SK-N-SH treated with all-trans-retinoic acid at 6 μM for 48 hours (cell line): Measurements from ENCODE around the gene PUDP.

ENCODE experiments used
- ISL1 ChIP-seq: fragments of 250-450 bp; sonication (Bioruptor Pico); IDR thresholded peaks from 2 replicates; pipeline ENCODE4 v2.1.2; 2022; ENCODE audit warnings: mild to moderate bottlenecking, moderate library complexity
- PPARA ChIP-seq: fragments of 250-450 bp; sonication (Bioruptor Pico); IDR thresholded peaks from 2 replicates; pipeline ENCODE4 v1.5.0; 2020; ENCODE audit warnings: mild to moderate bottlenecking, borderline replicate concordance
- SNAI2 ChIP-seq: fragments of 250-450 bp; sonication (Bioruptor Pico); IDR thresholded peaks from 2 replicates; pipeline ENCODE4 v1.5.0; 2020; ENCODE audit warnings: mild to moderate bottlenecking, moderate library complexity
- TCF4 ChIP-seq: fragments of 250-450 bp; sonication (Bioruptor Pico); IDR thresholded peaks from 2 replicates; pipeline ENCODE4 v1.8.0; 2021; ENCODE audit warnings: mild to moderate bottlenecking, moderate library complexity, borderline replicate concordance
- ZNF70 ChIP-seq: fragments of 450-650 bp; formaldehyde crosslinking; IDR thresholded peaks from 2 replicates; pipeline ENCODE4 v1.5.0; 2020; ENCODE audit warnings: mild to moderate bottlenecking, moderate library complexity
- TF ChIP-seq, protein P1 (sequence below): fragments of 250-450 bp; sonication (Bioruptor Pico); IDR thresholded peaks from 2 replicates; pipeline ENCODE4 v1.5.0; 2020; ENCODE audit warnings: mild to moderate bottlenecking, moderate library complexity
- TF ChIP-seq, protein P2 (sequence below): fragments of 250-450 bp; sonication (Bioruptor Pico); IDR thresholded peaks from 2 replicates; pipeline ENCODE4 v1.5.1; 2020; ENCODE audit warnings: low read depth, mild to moderate bottlenecking, moderate library complexity

- TF ChIP-seq PPARA (CRISPR knock-in tag) (no peak), TCF4 (no peak), SNAI2 (CRISPR knock-in tag) (no peak), ISL1 (CRISPR knock-in tag) (no peak), ZNF70 (CRISPR knock-in tag) (no peak)
- TF ChIP-seq, protein P1, sequence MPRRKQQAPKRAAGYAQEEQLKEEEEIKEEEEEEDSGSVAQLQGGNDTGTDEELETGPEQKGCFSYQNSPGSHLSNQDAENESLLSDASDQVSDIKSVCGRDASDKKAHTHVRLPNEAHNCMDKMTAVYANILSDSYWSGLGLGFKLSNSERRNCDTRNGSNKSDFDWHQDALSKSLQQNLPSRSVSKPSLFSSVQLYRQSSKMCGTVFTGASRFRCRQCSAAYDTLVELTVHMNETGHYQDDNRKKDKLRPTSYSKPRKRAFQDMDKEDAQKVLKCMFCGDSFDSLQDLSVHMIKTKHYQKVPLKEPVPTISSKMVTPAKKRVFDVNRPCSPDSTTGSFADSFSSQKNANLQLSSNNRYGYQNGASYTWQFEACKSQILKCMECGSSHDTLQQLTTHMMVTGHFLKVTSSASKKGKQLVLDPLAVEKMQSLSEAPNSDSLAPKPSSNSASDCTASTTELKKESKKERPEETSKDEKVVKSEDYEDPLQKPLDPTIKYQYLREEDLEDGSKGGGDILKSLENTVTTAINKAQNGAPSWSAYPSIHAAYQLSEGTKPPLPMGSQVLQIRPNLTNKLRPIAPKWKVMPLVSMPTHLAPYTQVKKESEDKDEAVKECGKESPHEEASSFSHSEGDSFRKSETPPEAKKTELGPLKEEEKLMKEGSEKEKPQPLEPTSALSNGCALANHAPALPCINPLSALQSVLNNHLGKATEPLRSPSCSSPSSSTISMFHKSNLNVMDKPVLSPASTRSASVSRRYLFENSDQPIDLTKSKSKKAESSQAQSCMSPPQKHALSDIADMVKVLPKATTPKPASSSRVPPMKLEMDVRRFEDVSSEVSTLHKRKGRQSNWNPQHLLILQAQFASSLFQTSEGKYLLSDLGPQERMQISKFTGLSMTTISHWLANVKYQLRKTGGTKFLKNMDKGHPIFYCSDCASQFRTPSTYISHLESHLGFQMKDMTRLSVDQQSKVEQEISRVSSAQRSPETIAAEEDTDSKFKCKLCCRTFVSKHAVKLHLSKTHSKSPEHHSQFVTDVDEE, result no peak
- TF ChIP-seq, protein P2, sequence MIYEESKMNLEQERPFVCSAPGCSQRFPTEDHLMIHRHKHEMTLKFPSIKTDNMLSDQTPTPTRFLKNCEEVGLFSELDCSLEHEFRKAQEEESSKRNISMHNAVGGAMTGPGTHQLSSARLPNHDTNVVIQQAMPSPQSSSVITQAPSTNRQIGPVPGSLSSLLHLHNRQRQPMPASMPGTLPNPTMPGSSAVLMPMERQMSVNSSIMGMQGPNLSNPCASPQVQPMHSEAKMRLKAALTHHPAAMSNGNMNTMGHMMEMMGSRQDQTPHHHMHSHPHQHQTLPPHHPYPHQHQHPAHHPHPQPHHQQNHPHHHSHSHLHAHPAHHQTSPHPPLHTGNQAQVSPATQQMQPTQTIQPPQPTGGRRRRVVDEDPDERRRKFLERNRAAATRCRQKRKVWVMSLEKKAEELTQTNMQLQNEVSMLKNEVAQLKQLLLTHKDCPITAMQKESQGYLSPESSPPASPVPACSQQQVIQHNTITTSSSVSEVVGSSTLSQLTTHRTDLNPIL (CRISPR knock-in tag), result no peak
Observed at GRCh38 chrX:7054219-7055216, 93.4 kb downstream of the PUDP start.
